Calu3 (cell line): ENCODE measurements around the gene PACRG. TPM values are rescaled to one million over a fixed set of nuclear protein-coding genes. Genes with fewer than 3 reads are reported as not detected.

Experiments
- BruUV-seq: library from RNA; stranded (reverse); fragments of 400-500 nt; replicated peaks from 2 replicates; lab custom pipeline; 2021; lab: Mats Ljungman, UMichigan
- CTCF ChIA-PET: fragments of 300-600 bp; sonication (Branson Sonifier 250); formaldehyde crosslinking; loops from one replicate; lab custom pipeline; 2022; ENCODE audit warnings: antibody characterized with exemption; lab: Charles Lee
- DNase-seq: peaks from one replicate; pipeline ENCODE4 v3.0.0; 2022
- H3K27ac Mint-ChIP-seq: one replicate; pipeline ENCODE4 v1.8.0; 2022; ENCODE audit warnings: mixed read lengths; ENCODE audit not compliant: unreplicated experiment
- H3K27me3 Mint-ChIP-seq: one replicate; pipeline ENCODE4 v1.8.0; 2022; ENCODE audit warnings: mixed read lengths; ENCODE audit not compliant: unreplicated experiment
- H3K36me3 Mint-ChIP-seq: one replicate; pipeline ENCODE4 v1.8.0; 2022; ENCODE audit warnings: mild to moderate bottlenecking, moderate library complexity, mixed read lengths; ENCODE audit not compliant: insufficient read depth, unreplicated experiment
- H3K4me1 Mint-ChIP-seq: one replicate; pipeline ENCODE4 v1.8.0; 2022; ENCODE audit warnings: mild to moderate bottlenecking, low read depth, mixed read lengths; ENCODE audit not compliant: unreplicated experiment
- H3K4me3 Mint-ChIP-seq: one replicate; pipeline ENCODE4 v1.8.0; 2022; ENCODE audit warnings: mild to moderate bottlenecking, low read depth, moderate library complexity, mixed read lengths; ENCODE audit not compliant: unreplicated experiment
- H3K9me3 Mint-ChIP-seq: one replicate; pipeline ENCODE4 v1.8.0; 2022; ENCODE audit warnings: low read depth, mixed read lengths; ENCODE audit not compliant: unreplicated experiment
- CTCF ChIP-seq: fragments of 200-600 bp; IDR thresholded peaks from one replicate; pipeline ENCODE4 v1.8.0; 2022; ENCODE audit warnings: antibody characterized with exemption; ENCODE audit not compliant: unreplicated experiment
- intact Hi-C: fragments of 100-400 bp; cut with micrococcal nuclease; formaldehyde crosslinking; loops from one replicate; pipeline ENCODE4 v1.10.0; 2022; ENCODE audit not compliant: unreplicated experiment
- total RNA-seq: library from RNA; stranded (reverse); gene quantifications from 2 replicates; pipeline ENCODE4 v1.2.3, GENCODE V29; 2022

Gene PACRG
- total RNA-seq, 1 experiment from 2014 or later, result 1.5 TPM

GRCh38 chr6:162921062-162921461 lies 193.3 kb downstream of the PACRG start:
- no TSS peak for BruUV-seq
- peaks cover 2% of the 10 kb centered on the region for H3K9me3 Mint-ChIP-seq
- no peak for TF ChIP-seq CTCF
- no peaks in the 10 kb centered on the region for H3K27me3 Mint-ChIP-seq
- no peak overlapping the region for H3K4me3 Mint-ChIP-seq
- no peaks in the 10 kb centered on the region for H3K4me1 Mint-ChIP-seq
- DNase-seq, result no peak
- H3K36me3 Mint-ChIP-seq, result no peaks in the 10 kb centered on the region
- CTCF ChIA-PET, result no interaction called here
- H3K27ac Mint-ChIP-seq, result no peak overlapping the region
- intact Hi-C loops, result no loop called here

DNA sequence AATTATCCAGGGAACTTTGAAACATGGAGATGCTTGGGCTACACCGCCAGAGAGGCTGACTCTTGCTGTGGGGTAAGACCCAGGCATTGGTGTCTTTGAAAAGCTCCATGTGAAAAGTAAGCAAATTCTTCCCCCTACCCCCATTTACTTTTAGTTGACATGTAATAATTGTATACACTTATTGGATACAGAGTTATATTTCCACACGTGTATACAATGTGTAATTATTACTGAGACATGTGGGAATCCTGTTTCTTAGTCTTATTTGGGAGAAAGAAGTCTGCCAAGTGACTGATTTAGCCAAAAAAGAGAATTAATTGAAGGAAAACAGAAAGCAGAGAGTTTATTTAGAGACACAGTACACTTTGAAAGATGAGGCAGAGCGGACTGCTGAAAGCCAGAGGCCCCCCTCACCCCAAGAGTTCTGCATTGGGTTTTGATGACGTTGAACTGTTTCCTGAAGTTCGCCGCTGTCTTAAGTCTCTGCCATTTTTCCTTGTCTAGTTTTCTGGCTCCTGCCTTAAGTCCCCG lies 193.8 kb downstream of the PACRG start:
- Mint-ChIP-seq H3K4me1 (no peaks in the 10 kb centered on the region), H3K9me3 (peaks cover 2% of the 10 kb centered on the region), H3K4me3 (no peak overlapping the region), H3K36me3 (no peaks in the 10 kb centered on the region), H3K27me3 (no peaks in the 10 kb centered on the region), H3K27ac (no peak overlapping the region)
- TF ChIP-seq CTCF, result no peak
- no peak for DNase-seq
- BruUV-seq, result no TSS peak
- intact Hi-C loops, result no loop called here
- CTCF ChIA-PET, result no interaction called here

- TF ChIP-seq CTCF, result no peak
- no TSS peak for BruUV-seq
- Mint-ChIP-seq H3K4me1 (no peaks in the 10 kb centered on the region), H3K27me3 (no peaks in the 10 kb centered on the region), H3K36me3 (no peaks in the 10 kb centered on the region), H3K4me3 (no peak overlapping the region), H3K9me3 (no peaks in the 10 kb centered on the region), H3K27ac (no peak overlapping the region)
- CTCF ChIA-PET, result no interaction called here
- no peak for DNase-seq
- intact Hi-C loops, result no loop called here
Observed at GRCh38 chr6:162922563-162923166, 194.9 kb downstream of the PACRG start.

DNA sequence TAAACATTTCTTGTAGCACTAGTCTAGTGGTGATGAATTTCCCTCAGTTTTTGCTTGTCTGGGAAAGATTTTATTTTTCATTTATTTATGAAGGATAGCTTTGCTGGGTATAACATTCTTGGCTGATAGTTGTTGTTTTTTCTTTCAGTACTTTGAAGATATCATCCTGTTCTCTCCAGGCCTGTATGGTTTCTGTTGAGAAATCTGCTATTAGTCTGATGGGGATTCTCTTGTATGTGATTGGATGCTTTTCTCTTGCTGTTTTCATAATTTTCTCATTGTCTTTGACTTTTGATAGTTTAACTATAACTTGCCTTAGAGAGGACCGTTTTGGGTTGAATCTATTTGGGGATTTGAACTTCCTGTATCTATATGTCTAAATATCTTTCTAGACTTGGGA lies 207.1 kb downstream of the PACRG start:
- H3K27me3 Mint-ChIP-seq, result no peaks in the 10 kb centered on the region
- H3K9me3 Mint-ChIP-seq, result peaks cover 11% of the 10 kb centered on the region
- no peak for DNase-seq
- no peak overlapping the region for H3K4me3 Mint-ChIP-seq
- intact Hi-C loops, result no loop called here
- H3K27ac Mint-ChIP-seq, result no peak overlapping the region
- no peaks in the 10 kb centered on the region for H3K36me3 Mint-ChIP-seq
- H3K4me1 Mint-ChIP-seq, result no peaks in the 10 kb centered on the region
- TF ChIP-seq CTCF, result no peak
- CTCF ChIA-PET, result interaction anchor here (0.7 kb wide), 1 partner anchor 24 kb away, joined by 3 read pairs; no protein-coding TSS in a partner anchor
- no TSS peak for BruUV-seq
